Thyroid gland (tissue), 4 donors: ENCODE results near the gene TIGD7. TPM values are rescaled to one million over a fixed set of nuclear protein-coding genes. Genes with fewer than 3 reads are reported as not detected.

Experiments used
- DNase-seq, 2 donors: peaks; one replicate each; pipeline ENCODE4 v3.0.0-alpha.2; 2019
- H3K27ac ChIP-seq, 3 donors: fragments of 200-600 bp; sonication (generic); 1 replicate in 2 of 3; 2 replicates in 1 of 3; pipeline ENCODE4 v1.5.1; 2016 to 2019; ENCODE audit warnings: mild to moderate bottlenecking in 1 of 3, moderate library complexity in 1 of 3
- H3K27me3 ChIP-seq: fragments of 200-600 bp; sonication (generic); one replicate; pipeline ENCODE4 v1.5.1; 2019
- H3K36me3 ChIP-seq, 2 donors: fragments of 200-600 bp; sonication (generic); one replicate each; pipeline ENCODE4 v1.5.1; 2016 to 2019
- H3K4me1 ChIP-seq, 2 donors: fragments of 200-600 bp; sonication (generic); one replicate each; pipeline ENCODE4 v1.5.1; 2017 to 2019
- H3K4me3 ChIP-seq, 3 donors: fragments of 200-600 bp; sonication (generic); replicated peaks in 1 of 3; 1 replicate in 2 of 3; 2 replicates in 1 of 3; pipeline ENCODE4 v1.5.1; 2016; ENCODE audit warnings: mild to moderate bottlenecking in 1 of 3
- H3K9me3 ChIP-seq: fragments of 200-600 bp; sonication (generic); one replicate; pipeline ENCODE4 v1.5.1; 2017
- CTCF ChIP-seq, 6 experiments: fragments of 200-600 bp in 3 of 6; fragments of 450-650 bp in 3 of 6; sonication (generic) in 3 of 6; IDR thresholded peaks; one replicate each; pipeline ENCODE4 v1.5.1; 2016 to 2019; ENCODE audit warnings: antibody characterized with exemption in 6 of 6, mild to moderate bottlenecking in 2 of 6, inconsistent platforms in 1 of 6, moderate library complexity in 1 of 6
- POLR2A ChIP-seq, 2 donors: fragments of 450-650 bp; IDR thresholded peaks; one replicate each; pipeline ENCODE4 v1.6.1; 2017; ENCODE audit warnings: antibody characterized with exemption in 2 of 2, mild to moderate bottlenecking in 2 of 2, moderate library complexity in 1 of 2
- WGBS, 2 donors: methylation state at CpG; one replicate each; pipeline ENCODE4 v1.1.5; 2017; 5-methylcytosine and 5-hydroxymethylcytosine counted together
- intact Hi-C: fragments of 100-400 bp; cut with DNase I; formaldehyde crosslinking; loops from one replicate; pipeline ENCODE4 v1.15.1; 2023
- total RNA-seq, 4 donors: library from RNA; depleted of rRNA; stranded (reverse); fragments of >200 nt; gene quantifications; one replicate each; pipeline ENCODE4 v1.2.3, GENCODE V29; 2016

The TIGD7 gene
- total RNA-seq, 4 donors from 2014 or later = 8.6 to 16.2 (median 12.7) TPM

GRCh38 chr16:3346041-3346440 is 40.8 kb upstream of the TIGD7 start:
- H3K27me3 ChIP-seq = no peaks in the 10 kb centered on the region
- H3K9me3 ChIP-seq = no peaks in the 10 kb centered on the region
- TF ChIP-seq POLR2A (IDR thresholded peaks at IDR 0.05) (no peak), CTCF (IDR thresholded peaks at IDR 0.05) (no peak)
- no peak overlapping the region for H3K4me3 ChIP-seq
- WGBS, 2 donors = 52 to 78% methylated on average over 2 of the region's 2 CpGs
- H3K4me1 ChIP-seq = no peaks in the 10 kb centered on the region
- intact Hi-C loops = no loop called here
- no peak for DNase-seq
- no peaks in the 10 kb centered on the region for H3K36me3 ChIP-seq
- no peak overlapping the region for H3K27ac ChIP-seq

GRCh38 chr16:3328643-3329042 is 23.4 kb upstream of the TIGD7 start:
- no peak for TF ChIP-seq CTCF (IDR thresholded peaks at IDR 0.05)
- TF ChIP-seq POLR2A (IDR thresholded peaks at IDR 0.05) = no peak
- Histone ChIP-seq H3K4me3 (no peak overlapping the region), H3K27me3 (no peaks in the 10 kb centered on the region), H3K36me3 (no peaks in the 10 kb centered on the region), H3K27ac (no peak overlapping the region), H3K4me1 (no peaks in the 10 kb centered on the region), H3K9me3 (no peaks in the 10 kb centered on the region)
- no peak for DNase-seq
- intact Hi-C loops = no loop called here
- WGBS, 2 donors = 70 to 81% methylated on average over 2 of the region's 2 CpGs

GRCh38 chr16:3328104-3328503 is 22.9 kb upstream of the TIGD7 start:
- TF ChIP-seq CTCF (IDR thresholded peaks at IDR 0.05) (no peak), POLR2A (IDR thresholded peaks at IDR 0.05) (no peak)
- Histone ChIP-seq H3K4me1 (no peaks in the 10 kb centered on the region), H3K36me3 (no peaks in the 10 kb centered on the region), H3K27ac (no peak overlapping the region), H3K9me3 (no peaks in the 10 kb centered on the region), H3K27me3 (no peaks in the 10 kb centered on the region), H3K4me3 (no peak overlapping the region)
- 53 to 58% methylated on average over 3 of the region's 3 CpGs for WGBS, 2 donors
- DNase-seq = no peak
- intact Hi-C loops = no loop called here

GRCh38 chr16:3327514-3327913 is 22.3 kb upstream of the TIGD7 start:
- Histone ChIP-seq H3K9me3 (no peaks in the 10 kb centered on the region), H3K4me3 (no peak overlapping the region), H3K4me1 (no peaks in the 10 kb centered on the region), H3K36me3 (no peaks in the 10 kb centered on the region), H3K27me3 (no peaks in the 10 kb centered on the region), H3K27ac (no peak overlapping the region)
- intact Hi-C loops = no loop called here
- WGBS, 2 donors = 79 to 83% methylated on average over 4 of the region's 4 CpGs
- no peak for DNase-seq
- TF ChIP-seq POLR2A (IDR thresholded peaks at IDR 0.05) (no peak), CTCF (IDR thresholded peaks at IDR 0.05) (no peak)

GRCh38 chr16:3321816-3322215 is 16.6 kb upstream of the TIGD7 start:
- intact Hi-C loops = no loop called here
- WGBS, 2 donors = 58 to 76% methylated on average over 2 of the region's 2 CpGs
- H3K27me3 ChIP-seq = no peaks in the 10 kb centered on the region
- no peak overlapping the region for H3K4me3 ChIP-seq
- peaks cover 13 to 14% of the 10 kb centered on the region in 2 donors for H3K36me3 ChIP-seq
- H3K4me1 ChIP-seq = no peaks in the 10 kb centered on the region
- TF ChIP-seq POLR2A (IDR thresholded peaks at IDR 0.05) (no peak), CTCF (IDR thresholded peaks at IDR 0.05) (no peak)
- no peak overlapping the region for H3K27ac ChIP-seq
- H3K9me3 ChIP-seq = no peaks in the 10 kb centered on the region
- no peak for DNase-seq
